Activated CD4-positive, alpha-beta memory T cell treated with anti-CD3 and anti-CD28 coated beads for 36 hours (primary cell): Measurements from ENCODE around the gene KCTD8. TPM values are rescaled to one million over a fixed set of nuclear protein-coding genes. Genes with fewer than 3 reads are reported as not detected.

Source experiments
- CTCF ChIA-PET: fragments of 350-600 bp; sonication (Branson Sonifier 250); formaldehyde crosslinking; loops from one replicate; lab custom pipeline; 2021; ENCODE audit warnings: antibody characterized with exemption, inconsistent platforms; lab: Charles Lee
- POLR2A ChIA-PET: fragments of 350-600 bp; sonication (Branson Sonifier 250); formaldehyde crosslinking; loops from one replicate; lab custom pipeline; 2021; ENCODE audit warnings: antibody characterized with exemption; lab: Charles Lee
- DNase-seq: peaks from one replicate; pipeline ENCODE4 v3.0.0-alpha.2; 2020
- H3K27ac Mint-ChIP-seq: one replicate; pipeline ENCODE4 v1.8.0; 2021; ENCODE audit warnings: mixed read lengths
- H3K27me3 Mint-ChIP-seq: one replicate; pipeline ENCODE4 v1.8.0; 2021; ENCODE audit warnings: mixed read lengths
- H3K36me3 Mint-ChIP-seq: one replicate; pipeline ENCODE4 v1.8.0; 2021; ENCODE audit warnings: mixed read lengths
- H3K4me1 Mint-ChIP-seq: one replicate; pipeline ENCODE4 v1.8.0; 2021; ENCODE audit warnings: low read depth, mixed read lengths
- H3K4me3 Mint-ChIP-seq: one replicate; pipeline ENCODE4 v1.8.0; 2021; ENCODE audit warnings: mild to moderate bottlenecking, mixed read lengths
- H3K9me3 Mint-ChIP-seq: one replicate; pipeline ENCODE4 v1.8.0; 2021; ENCODE audit warnings: mixed read lengths
- intact Hi-C: fragments of 100-400 bp; cut with micrococcal nuclease; formaldehyde crosslinking; loops from one replicate; pipeline ENCODE4 v1.15.1; 2023
- total RNA-seq, 2 experiments: library from RNA; stranded (reverse); gene quantifications; one replicate each; pipeline ENCODE4 v1.2.3, GENCODE V29; 2021

KCTD8 gene
- total RNA-seq, 2 experiments from 2014 or later, result not detected

DNA sequence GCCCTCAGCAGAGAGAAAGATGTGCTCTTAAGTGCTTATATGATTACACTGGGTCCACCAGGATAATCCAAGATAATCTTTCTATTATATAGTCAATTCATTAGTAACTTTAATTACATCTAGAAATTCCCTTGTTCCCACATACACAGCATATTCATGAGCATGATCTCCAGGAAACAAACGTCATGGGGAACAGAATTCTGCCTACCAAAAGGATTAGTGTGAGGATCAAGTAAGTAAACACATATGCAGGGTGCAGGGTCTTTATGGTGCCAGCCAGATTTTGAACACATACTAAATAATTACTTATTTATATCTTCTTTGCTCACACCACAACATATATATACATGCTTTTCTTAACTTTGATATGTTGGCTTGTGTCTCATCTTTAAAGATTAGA is 169.1 kb downstream of the KCTD8 start:
- Mint-ChIP-seq H3K4me3 (no peak overlapping the region), H3K27ac (no peak overlapping the region), H3K9me3 (peaks cover 16% of the 10 kb centered on the region), H3K4me1 (no peaks in the 10 kb centered on the region), H3K27me3 (no peaks in the 10 kb centered on the region), H3K36me3 (no peaks in the 10 kb centered on the region)
- intact Hi-C loops, result no loop called here
- POLR2A ChIA-PET, result no interaction called here
- CTCF ChIA-PET, result no interaction called here
- no peak for DNase-seq

DNA sequence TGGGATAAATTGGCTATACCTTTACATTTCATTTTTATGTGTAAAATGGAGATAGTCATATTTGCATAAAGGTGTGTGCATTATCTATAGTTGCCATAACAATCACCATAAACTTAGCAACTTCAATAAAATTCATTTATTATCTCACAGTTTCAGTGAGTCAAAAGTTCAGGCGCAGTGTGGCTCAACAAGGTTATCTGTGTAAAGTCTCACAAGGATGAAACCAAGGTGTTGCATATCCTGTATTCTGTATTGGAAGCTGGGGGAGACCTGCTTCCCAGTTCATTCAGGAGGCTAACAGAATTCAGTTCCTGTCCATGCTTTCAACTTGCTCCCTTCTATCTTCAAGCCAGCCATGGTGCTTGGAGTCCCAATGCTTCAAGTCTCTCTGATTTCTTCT is 169.5 kb downstream of the KCTD8 start:
- CTCF ChIA-PET, result no interaction called here
- Mint-ChIP-seq H3K4me3 (no peak overlapping the region), H3K9me3 (peaks cover 12% of the 10 kb centered on the region), H3K27me3 (no peaks in the 10 kb centered on the region), H3K4me1 (no peaks in the 10 kb centered on the region), H3K27ac (no peak overlapping the region), H3K36me3 (no peaks in the 10 kb centered on the region)
- intact Hi-C loops, result no loop called here
- no peak for DNase-seq
- POLR2A ChIA-PET, result no interaction called here

DNA sequence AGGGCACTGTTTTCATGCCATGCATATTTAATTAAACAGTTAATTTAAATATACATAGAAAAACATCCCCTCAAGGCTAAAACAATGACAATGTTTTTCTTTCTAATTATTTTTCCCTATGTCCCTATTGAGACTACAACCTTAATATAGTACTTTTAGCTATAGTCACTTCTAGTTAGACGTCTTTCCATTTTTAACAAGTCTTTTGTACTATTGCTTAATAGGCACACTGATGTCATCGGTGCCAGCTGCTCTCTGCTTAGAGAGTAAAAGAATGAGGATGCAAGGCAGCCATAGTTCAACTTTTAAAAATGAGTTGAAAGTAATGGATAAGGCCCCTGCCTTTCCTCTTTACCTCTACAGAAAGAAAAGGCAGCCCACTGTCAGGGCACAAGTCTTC is 191.1 kb downstream of the KCTD8 start:
- Mint-ChIP-seq H3K27ac (no peak overlapping the region), H3K36me3 (no peaks in the 10 kb centered on the region), H3K27me3 (no peaks in the 10 kb centered on the region), H3K4me1 (no peaks in the 10 kb centered on the region), H3K9me3 (peaks cover 6% of the 10 kb centered on the region), H3K4me3 (no peak overlapping the region)
- POLR2A ChIA-PET, result no interaction called here
- CTCF ChIA-PET, result no interaction called here
- no peak for DNase-seq
- intact Hi-C loops, result no loop called here

DNA sequence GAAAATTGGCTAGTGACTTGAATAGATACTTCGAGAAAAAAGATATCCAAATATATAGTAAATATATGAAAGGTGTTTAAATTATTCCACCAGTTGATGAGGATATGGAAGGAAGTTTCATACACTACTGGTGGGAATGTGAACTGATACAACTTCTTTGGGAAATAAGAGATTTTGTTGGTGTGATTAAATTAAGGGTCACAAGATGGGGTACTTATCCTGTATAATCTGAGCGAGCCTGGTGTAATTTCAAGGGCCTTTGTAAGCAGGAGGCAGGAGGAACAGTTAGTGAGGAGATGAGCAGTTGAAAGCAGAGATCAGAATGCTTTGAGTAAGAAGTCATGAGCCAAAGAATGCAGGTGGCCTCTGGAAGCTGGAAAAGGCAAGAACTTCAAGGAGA is 192.2 kb downstream of the KCTD8 start:
- H3K4me1 Mint-ChIP-seq, result no peaks in the 10 kb centered on the region
- H3K36me3 Mint-ChIP-seq, result no peaks in the 10 kb centered on the region
- CTCF ChIA-PET, result no interaction called here
- POLR2A ChIA-PET, result no interaction called here
- H3K4me3 Mint-ChIP-seq, result no peak overlapping the region
- no peaks in the 10 kb centered on the region for H3K27me3 Mint-ChIP-seq
- H3K9me3 Mint-ChIP-seq, result peaks cover 6% of the 10 kb centered on the region
- no peak for DNase-seq
- H3K27ac Mint-ChIP-seq, result no peak overlapping the region
- intact Hi-C loops, result no loop called here

GRCh38 chr4:44237643-44238042 is 211.0 kb downstream of the KCTD8 start:
- ChIA-PET POLR2A (no interaction called here), CTCF (no interaction called here)
- no peak overlapping the region for H3K4me3 Mint-ChIP-seq
- intact Hi-C loops, result no loop called here
- no peak overlapping the region for H3K27ac Mint-ChIP-seq
- H3K9me3 Mint-ChIP-seq, result peaks cover 12% of the 10 kb centered on the region
- DNase-seq, result no peak
- H3K4me1 Mint-ChIP-seq, result no peaks in the 10 kb centered on the region
- no peaks in the 10 kb centered on the region for H3K36me3 Mint-ChIP-seq
- H3K27me3 Mint-ChIP-seq, result no peaks in the 10 kb centered on the region

GRCh38 chr4:44235897-44236296 is 212.7 kb downstream of the KCTD8 start:
- no peaks in the 10 kb centered on the region for H3K4me1 Mint-ChIP-seq
- no peaks in the 10 kb centered on the region for H3K27me3 Mint-ChIP-seq
- no peaks in the 10 kb centered on the region for H3K36me3 Mint-ChIP-seq
- no peak for DNase-seq
- CTCF ChIA-PET, result no interaction called here
- H3K9me3 Mint-ChIP-seq, result peaks cover 10% of the 10 kb centered on the region
- POLR2A ChIA-PET, result no interaction called here
- no peak overlapping the region for H3K4me3 Mint-ChIP-seq
- intact Hi-C loops, result no loop called here
- H3K27ac Mint-ChIP-seq, result no peak overlapping the region

GRCh38 chr4:44232262-44232661 is 216.3 kb downstream of the KCTD8 start:
- intact Hi-C loops, result no loop called here
- ChIA-PET CTCF (no interaction called here), POLR2A (no interaction called here)

GRCh38 chr4:44231006-44231405 is 217.6 kb downstream of the KCTD8 start:
- Mint-ChIP-seq H3K9me3 (peaks cover 4% of the 10 kb centered on the region), H3K4me1 (no peaks in the 10 kb centered on the region), H3K27ac (no peak overlapping the region), H3K27me3 (no peaks in the 10 kb centered on the region), H3K36me3 (no peaks in the 10 kb centered on the region), H3K4me3 (no peak overlapping the region)
- POLR2A ChIA-PET, result no interaction called here
- CTCF ChIA-PET, result no interaction called here
- no peak for DNase-seq
- intact Hi-C loops, result no loop called here

More at GRCh38 chr4:44232262-44232661, 216.3 kb downstream of the KCTD8 start:
- no peaks in the 10 kb centered on the region for H3K27me3 Mint-ChIP-seq
- H3K4me3 Mint-ChIP-seq, result no peak overlapping the region
- H3K4me1 Mint-ChIP-seq, result no peaks in the 10 kb centered on the region
- H3K27ac Mint-ChIP-seq, result no peak overlapping the region
- no peaks in the 10 kb centered on the region for H3K36me3 Mint-ChIP-seq
- no peaks in the 10 kb centered on the region for H3K9me3 Mint-ChIP-seq
- no peak for DNase-seq

DNA sequence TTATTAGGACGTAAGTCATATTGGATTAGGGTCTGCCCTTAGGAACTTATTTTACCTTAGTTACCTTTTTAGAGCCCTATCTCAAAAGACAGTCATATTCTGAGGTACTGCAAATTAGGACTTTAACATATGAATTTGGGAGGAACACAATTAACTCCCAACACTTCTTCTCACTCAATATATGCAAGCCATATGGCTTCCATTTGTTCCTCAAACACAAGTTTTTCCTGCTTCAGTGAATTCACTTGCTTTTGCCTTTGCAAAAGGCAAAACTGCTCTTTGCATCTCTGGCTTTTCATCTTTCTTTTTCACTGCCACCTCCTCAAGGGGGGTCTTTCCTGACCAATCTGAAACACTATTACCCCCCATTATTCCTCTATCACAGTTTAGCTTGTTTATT is 220.3 kb downstream of the KCTD8 start:
- no peak for DNase-seq
- intact Hi-C loops, result no loop called here
- CTCF ChIA-PET, result no interaction called here
- peaks cover 7% of the 10 kb centered on the region for H3K9me3 Mint-ChIP-seq
- no peaks in the 10 kb centered on the region for H3K36me3 Mint-ChIP-seq
- H3K27me3 Mint-ChIP-seq, result no peaks in the 10 kb centered on the region
- no peaks in the 10 kb centered on the region for H3K4me1 Mint-ChIP-seq
- POLR2A ChIA-PET, result no interaction called here
- no peak overlapping the region for H3K4me3 Mint-ChIP-seq
- no peak overlapping the region for H3K27ac Mint-ChIP-seq

- no peaks in the 10 kb centered on the region for H3K27me3 Mint-ChIP-seq
- H3K9me3 Mint-ChIP-seq, result peaks cover 10% of the 10 kb centered on the region
- DNase-seq, result no peak
- intact Hi-C loops, result no loop called here
- no peak overlapping the region for H3K4me3 Mint-ChIP-seq
- H3K27ac Mint-ChIP-seq, result no peak overlapping the region
- no peaks in the 10 kb centered on the region for H3K4me1 Mint-ChIP-seq
- POLR2A ChIA-PET, result no interaction called here
- CTCF ChIA-PET, result no interaction called here
- H3K36me3 Mint-ChIP-seq, result no peaks in the 10 kb centered on the region
Observed at GRCh38 chr4:44221407-44221806, 227.2 kb downstream of the KCTD8 start.

DNA sequence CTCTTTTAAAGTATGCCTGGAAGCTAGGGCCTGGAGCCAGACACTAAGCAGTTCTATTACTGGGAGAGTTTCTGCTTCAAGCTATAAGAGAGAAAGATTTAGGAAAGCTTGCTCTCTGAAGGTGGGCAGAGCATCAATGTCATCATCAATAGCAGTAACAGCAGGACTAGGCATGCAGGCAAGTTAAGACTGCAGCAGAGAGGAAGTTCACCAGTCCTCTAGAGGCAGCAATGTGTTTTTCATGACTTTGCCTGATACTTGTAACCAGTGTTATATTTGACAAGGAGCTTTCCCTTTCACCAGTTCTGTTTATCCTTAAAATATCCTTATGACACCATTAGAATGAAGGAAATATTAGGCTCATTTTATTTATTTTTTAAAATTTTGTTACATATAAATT is 237.9 kb downstream of the KCTD8 start:
- intact Hi-C loops, result no loop called here
- no peak for DNase-seq
- Mint-ChIP-seq H3K36me3 (no peaks in the 10 kb centered on the region), H3K9me3 (no peaks in the 10 kb centered on the region), H3K4me3 (no peak overlapping the region), H3K4me1 (no peaks in the 10 kb centered on the region), H3K27me3 (no peaks in the 10 kb centered on the region), H3K27ac (no peak overlapping the region)
- CTCF ChIA-PET, result no interaction called here
- POLR2A ChIA-PET, result no interaction called here

DNA sequence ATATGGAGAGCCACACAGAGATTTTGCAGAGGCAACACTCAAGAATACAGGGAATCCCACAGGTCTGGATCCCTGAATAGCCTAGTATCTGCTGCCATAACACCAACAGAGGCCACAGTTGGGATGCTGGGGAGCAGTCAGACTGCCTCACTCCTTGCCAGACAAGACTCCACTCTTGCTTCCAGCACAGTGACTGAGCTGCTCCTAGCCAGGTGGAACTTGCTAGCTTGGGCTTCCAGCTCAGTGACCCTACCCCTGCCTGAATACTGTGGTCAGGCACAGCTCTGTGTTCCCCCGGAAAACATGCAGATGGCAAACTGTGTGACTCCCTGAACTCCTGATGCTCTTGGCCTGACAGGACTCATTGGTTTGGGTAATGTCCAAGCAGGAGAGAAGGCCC is 251.8 kb downstream of the KCTD8 start:
- ChIA-PET POLR2A (no interaction called here), CTCF (no interaction called here)
- Mint-ChIP-seq H3K4me3 (no peak overlapping the region), H3K4me1 (no peaks in the 10 kb centered on the region), H3K36me3 (no peaks in the 10 kb centered on the region), H3K9me3 (peaks cover 20% of the 10 kb centered on the region), H3K27me3 (no peaks in the 10 kb centered on the region), H3K27ac (no peak overlapping the region)
- DNase-seq, result no peak
- intact Hi-C loops, result no loop called here

GRCh38 chr4:44194365-44194764 is 254.2 kb downstream of the KCTD8 start:
- H3K27ac Mint-ChIP-seq, result no peak overlapping the region
- intact Hi-C loops, result no loop called here

DNA sequence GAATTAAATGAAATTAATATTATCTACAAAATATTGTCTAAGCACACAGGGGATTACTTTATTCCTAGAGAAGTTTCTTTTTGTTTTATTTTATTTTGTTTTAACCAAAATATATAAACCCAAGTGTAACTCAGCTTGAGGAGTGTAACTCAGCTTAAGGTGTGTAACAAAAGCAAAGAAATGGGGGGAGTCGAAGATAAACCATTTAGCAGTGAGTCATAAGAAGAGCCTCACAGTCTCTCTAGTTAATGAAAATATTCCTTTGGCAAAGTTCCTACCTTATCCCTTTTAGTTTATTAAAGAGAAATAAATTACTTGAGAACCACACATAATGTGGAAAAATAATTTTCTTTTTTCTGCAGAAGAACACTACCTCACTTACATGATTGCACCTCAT is 261.8 kb downstream of the KCTD8 start:
- H3K4me1 Mint-ChIP-seq, result no peaks in the 10 kb centered on the region
- no peak overlapping the region for H3K4me3 Mint-ChIP-seq
- intact Hi-C loops, result no loop called here
- no peak for DNase-seq
- no peaks in the 10 kb centered on the region for H3K27me3 Mint-ChIP-seq
- H3K27ac Mint-ChIP-seq, result no peak overlapping the region
- ChIA-PET POLR2A (no interaction called here), CTCF (no interaction called here)
- H3K9me3 Mint-ChIP-seq, result peaks cover 13% of the 10 kb centered on the region
- H3K36me3 Mint-ChIP-seq, result no peaks in the 10 kb centered on the region

More at GRCh38 chr4:44194365-44194764, 254.2 kb downstream of the KCTD8 start:
- Mint-ChIP-seq H3K36me3 (no peaks in the 10 kb centered on the region), H3K9me3 (peaks cover 16% of the 10 kb centered on the region), H3K27me3 (no peaks in the 10 kb centered on the region), H3K4me3 (no peak overlapping the region), H3K4me1 (no peaks in the 10 kb centered on the region)
- CTCF ChIA-PET, result no interaction called here
- no peak for DNase-seq
- POLR2A ChIA-PET, result no interaction called here
